Mucosa of descending colon (tissue), 3 donors: ENCODE results near the gene EIF3D. TPM values are rescaled to one million over a fixed set of nuclear protein-coding genes. Genes with fewer than 3 reads are reported as not detected.

Experiments
- ATAC-seq: fragments of 200-7000 bp; cut with Tn5 transposase; one replicate; pipeline ENCODE4 v1.9.1; 2020; ENCODE audit warnings: mild to moderate bottlenecking, moderate library complexity
- DNase-seq, 3 donors: peaks; one replicate each; pipeline ENCODE4 v3.0.0-alpha.2; 2020
- H3K36me3 ChIP-seq: fragments of 200-600 bp; one replicate; pipeline ENCODE4 v1.8.0; 2021; ENCODE audit warnings: low read depth, mild to moderate bottlenecking
- H3K4me1 ChIP-seq: fragments of 200-600 bp; one replicate; pipeline ENCODE4 v1.8.0; 2021; ENCODE audit warnings: low read depth, mild to moderate bottlenecking
- H3K4me3 ChIP-seq: fragments of 200-600 bp; one replicate; pipeline ENCODE4 v1.8.0; 2021; ENCODE audit warnings: mild to moderate bottlenecking
- H3K9me3 ChIP-seq: fragments of 200-600 bp; one replicate; pipeline ENCODE4 v1.8.0; 2021; ENCODE audit warnings: mild to moderate bottlenecking
- CTCF ChIP-seq: fragments of 200-600 bp; IDR thresholded peaks from one replicate; pipeline ENCODE4 v1.8.0; 2022; ENCODE audit warnings: antibody characterized with exemption, mild to moderate bottlenecking
- intact Hi-C, 2 donors: fragments of 100-400 bp; cut with DNase I in 1 of 2; cut with micrococcal nuclease in 1 of 2; formaldehyde crosslinking; loops; one replicate each; pipeline versions ENCODE4 v1.11.0 to v1.11.1; 2022; cut with DNase I, micrococcal nuclease
- total RNA-seq, 3 donors: library from RNA; stranded (reverse); fragmentation: NEBNext Ultra II Directional in 2 of 3; extraction: Animal tissue kit (Norgen Biotek cat#: 25700) in 2 of 3; gene quantifications; one replicate each; pipeline versions ENCODE4 v1.2.1 to v1.2.4, GENCODE V29; 2021 to 2023
- donor health status: DM: no; HTN: no; CAD: no; lungs with moderate emphysema.
- donor health status: DM: no; HTN: no; CAD: no.
- donor health status: DM: no; HTN: yes; CAD: no.

The EIF3D gene
- total RNA-seq, 3 donors from 2014 or later, result 135 to 145 (median 142) TPM

DNA sequence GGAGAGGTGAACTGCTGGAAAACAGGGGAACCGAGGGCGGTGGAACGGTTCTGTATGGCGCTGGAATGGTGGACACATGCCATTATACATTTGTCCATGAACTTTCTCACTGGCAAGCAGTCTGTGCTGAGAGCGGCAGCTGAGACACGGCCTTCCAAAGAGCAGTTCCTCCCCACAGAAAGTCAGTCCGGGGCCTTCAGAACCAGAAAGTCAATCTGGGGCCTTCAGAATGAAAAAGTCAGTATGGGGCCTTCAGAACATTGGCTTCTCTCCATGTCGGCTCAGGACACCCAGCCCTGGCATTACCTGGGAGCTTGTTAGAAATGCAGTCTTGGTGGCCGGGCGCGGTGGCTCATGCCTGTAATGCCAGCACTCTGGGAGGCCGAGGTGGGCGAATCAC, 56.3 kb downstream of the EIF3D start:
- TF ChIP-seq CTCF, result no peak
- ATAC-seq (no peak), DNase-seq (no peak)
- Histone ChIP-seq H3K4me1 (peaks cover 11% of the 10 kb centered on the region), H3K9me3 (no peaks in the 10 kb centered on the region), H3K4me3 (no peak overlapping the region), H3K36me3 (peaks cover 4% of the 10 kb centered on the region)
- intact Hi-C loops, result loop anchor here (5.0 to 10.0 kb wide), 3 partner anchors 88 to 170 kb away; partner anchors contain the start of gene MYH9 (in 1 of the 2)

GRCh38 chr22:36471341-36471821, 57.6 kb downstream of the EIF3D start:
- no peak for TF ChIP-seq CTCF
- ATAC-seq (no peak), DNase-seq (no peak)
- Histone ChIP-seq H3K4me1 (peaks cover 11% of the 10 kb centered on the region), H3K36me3 (peaks cover 4% of the 10 kb centered on the region), H3K9me3 (no peaks in the 10 kb centered on the region), H3K4me3 (no peak overlapping the region)
- intact Hi-C loops, result loop anchor here (5.0 to 10.0 kb wide), 3 partner anchors 87 to 169 kb away; partner anchors contain the start of gene MYH9 (in 1 of the 2)

- no peak for TF ChIP-seq CTCF
- peaks cover 11% of the 10 kb centered on the region for H3K4me1 ChIP-seq
- intact Hi-C loops, result loop anchor here (5.0 to 10.0 kb wide), 3 partner anchors 86 to 169 kb away; partner anchors contain the start of gene MYH9 (in 1 of the 2)
Observed at GRCh38 chr22:36470994-36471331, 58.0 kb downstream of the EIF3D start.

DNA sequence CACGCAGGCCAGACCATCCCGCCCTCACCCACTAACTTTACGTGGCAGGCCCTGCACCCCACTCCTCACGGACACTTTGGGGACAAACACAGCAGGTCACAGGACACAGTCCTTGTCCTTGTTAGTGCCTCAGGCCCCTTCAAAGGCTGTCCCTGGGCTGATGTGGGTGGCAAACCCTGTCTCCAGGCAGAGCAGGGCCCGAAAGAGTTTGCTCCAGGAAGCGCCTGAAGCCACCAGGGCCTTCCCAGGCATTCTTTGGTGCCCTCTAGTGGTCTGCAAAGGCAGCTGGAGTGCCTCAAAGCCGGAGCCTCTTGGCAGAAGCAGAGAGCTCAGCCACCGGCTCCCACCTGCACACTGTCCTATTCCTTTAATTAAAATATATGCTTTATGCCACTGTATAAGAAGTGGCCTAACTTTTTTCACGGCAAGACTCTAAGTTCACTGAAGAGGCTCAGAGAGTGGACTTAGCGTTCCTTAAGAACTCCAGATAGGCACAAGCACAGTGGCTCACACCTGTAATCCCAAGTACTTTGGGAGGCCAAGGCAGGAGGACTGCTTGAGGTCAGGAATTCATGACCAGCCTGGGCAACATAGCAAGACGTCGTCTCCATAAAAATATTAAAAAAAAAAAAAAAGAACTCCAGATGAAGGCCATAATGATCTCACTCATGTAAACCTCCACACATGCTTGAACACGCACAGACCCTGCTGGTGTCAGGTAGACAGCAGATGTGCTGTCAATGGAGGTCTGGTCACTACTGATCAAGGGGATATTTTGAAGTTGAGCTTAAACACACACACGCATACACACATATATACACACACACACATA, 58.6 kb downstream of the EIF3D start:
- ATAC-seq (peak; percentile 89), DNase-seq (peak; percentile 82 to 86 (median 84))
- no peaks in the 10 kb centered on the region for H3K9me3 ChIP-seq
- TF ChIP-seq CTCF, result peak; percentile 92
- H3K4me3 ChIP-seq, result no peak overlapping the region
- H3K4me1 ChIP-seq, result peaks cover 16% of the 10 kb centered on the region
- peaks cover 4% of the 10 kb centered on the region for H3K36me3 ChIP-seq
- intact Hi-C loops, result loop anchor here (5.0 to 10.0 kb wide), 3 partner anchors 86 to 168 kb away; partner anchors contain the start of gene MYH9 (in 1 of the 2)

More at GRCh38 chr22:36470994-36471331, 58.0 kb downstream of the EIF3D start:
- no peaks in the 10 kb centered on the region for H3K9me3 ChIP-seq
- DNase-seq (no peak), ATAC-seq (peak; percentile 6)
- peaks cover 4% of the 10 kb centered on the region for H3K36me3 ChIP-seq
- H3K4me3 ChIP-seq, result no peak overlapping the region

DNA sequence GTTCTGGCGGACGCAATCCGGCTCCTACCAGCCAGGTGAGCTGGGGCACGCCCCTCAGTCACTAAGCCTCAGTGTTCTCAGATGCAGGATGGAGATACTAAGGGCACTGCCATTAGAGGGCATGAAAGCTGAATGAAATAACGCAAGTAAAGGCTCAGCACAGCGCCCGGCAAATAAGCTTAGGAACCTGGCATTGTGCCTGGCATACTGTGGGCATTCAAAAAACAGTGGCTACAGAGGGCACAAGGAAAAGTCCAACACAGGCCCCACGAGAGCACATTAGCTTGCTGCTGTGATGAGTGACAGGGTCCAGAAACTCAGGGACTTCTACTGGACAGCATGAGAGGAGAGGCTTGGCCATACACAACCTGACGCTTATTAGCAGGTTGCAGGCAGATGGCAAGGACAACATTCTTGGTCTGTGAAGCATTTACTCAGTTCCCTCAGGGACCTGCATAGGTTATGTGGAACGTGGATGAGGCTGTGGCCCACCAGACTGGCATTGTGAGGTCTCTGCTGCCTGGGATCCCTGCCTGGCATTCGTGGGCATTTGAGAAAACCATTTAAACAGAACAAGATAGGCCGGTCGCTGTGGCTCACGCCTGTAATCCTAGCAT, 59.8 kb downstream of the EIF3D start:
- intact Hi-C loops, result no loop called here
- H3K36me3 ChIP-seq, result no peaks in the 10 kb centered on the region
- H3K9me3 ChIP-seq, result no peaks in the 10 kb centered on the region
- no peak overlapping the region for H3K4me3 ChIP-seq
- ATAC-seq (no peak), DNase-seq (no peak)
- peaks cover 18% of the 10 kb centered on the region for H3K4me1 ChIP-seq
- TF ChIP-seq CTCF, result no peak
